ENCODE results near the gene IFNAR2. TPM values are rescaled to one million over a fixed set of nuclear protein-coding genes. Genes with fewer than 3 reads are reported as not detected.
"Not testable (repeated sequence)": the region's sequence is repeated elsewhere in the genome, so short reads cannot be mapped to it uniquely, and the experiment has no call there.

Gene IFNAR2
- total and polyA plus RNA-seq, 8 donors: 4.0 to 26.8 (median 8.0) TPM

- TF ChIP-seq CTCF (IDR thresholded peaks at IDR 0.05): no peak
- no peak for FAIRE-seq
- intact Hi-C loops (cut with DNase I): no loop called here
Observed at GRCh38 chr21:33240404-33240803, 10.7 kb downstream of the IFNAR2 start.

GRCh38 chr21:33241846-33242245, 12.1 kb downstream of the IFNAR2 start:
- DNase-seq (no peak), ATAC-seq (no peak), FAIRE-seq (no peak)
- no peaks in the 10 kb centered on the region for H3K4me1 ChIP-seq
- WGBS, 2 donors: 92 to 93% methylated on average over 2 of the region's 2 CpGs
- H3K36me3 ChIP-seq: peaks cover 0 to 3% (median 0%) of the 10 kb centered on the region in 3 donors
- intact Hi-C loops (cut with DNase I): no loop called here
- no peaks in the 10 kb centered on the region for H3K9me3 ChIP-seq
- no peak overlapping the region for H3K4me3 ChIP-seq
- TF ChIP-seq CTCF (IDR thresholded peaks at IDR 0.05): no peak
- no peak overlapping the region for H3K27ac ChIP-seq
- H3K27me3 ChIP-seq: no peaks in the 10 kb centered on the region

More at GRCh38 chr21:33240404-33240803, 10.7 kb downstream of the IFNAR2 start:
- no peak for ATAC-seq
- 93 to 96% methylated on average over 2 of the region's 2 CpGs for WGBS, 2 donors
- no peak overlapping the region for H3K27ac ChIP-seq
- no peak for DNase-seq
- H3K4me1 ChIP-seq: no peaks in the 10 kb centered on the region
- no peaks in the 10 kb centered on the region for H3K36me3 ChIP-seq
- no peaks in the 10 kb centered on the region for H3K9me3 ChIP-seq
- H3K4me3 ChIP-seq: no peak overlapping the region
- H3K27me3 ChIP-seq: no peaks in the 10 kb centered on the region

GRCh38 chr21:33242846-33243245, 13.1 kb downstream of the IFNAR2 start:
- H3K27me3 ChIP-seq; H3K4me1 ChIP-seq; ATAC-seq; FAIRE-seq; H3K27ac ChIP-seq; DNase-seq; H3K9me3 ChIP-seq; intact Hi-C loops (cut with DNase I); H3K36me3 ChIP-seq; H3K4me3 ChIP-seq: not testable (repeated sequence)
- WGBS, 2 donors: 98 to 99% methylated on average over 8 of the region's 8 CpGs

- DNase-seq (no peak), FAIRE-seq (no peak), ATAC-seq (no peak)
- Histone ChIP-seq H3K4me1 (no peaks in the 10 kb centered on the region), H3K4me3 (no peak overlapping the region), H3K27me3 (no peaks in the 10 kb centered on the region), H3K27ac (no peak overlapping the region), H3K9me3 (no peaks in the 10 kb centered on the region), H3K36me3 (peaks cover 0 to 8% (median 4%) of the 10 kb centered on the region in 3 donors)
- TF ChIP-seq CTCF (IDR thresholded peaks at IDR 0.05): no peak
- intact Hi-C loops (cut with DNase I): no loop called here
- 86 to 89% methylated on average over 6 of the region's 6 CpGs for WGBS, 2 donors
Observed at GRCh38 chr21:33244082-33244778, 14.5 kb downstream of the IFNAR2 start.

- intact Hi-C loops (cut with DNase I): no loop called here
- Histone ChIP-seq H3K9me3 (no peaks in the 10 kb centered on the region), H3K27me3 (no peaks in the 10 kb centered on the region), H3K36me3 (peaks cover 0 to 13% (median 4%) of the 10 kb centered on the region in 3 donors), H3K27ac (no peak overlapping the region), H3K4me1 (no peaks in the 10 kb centered on the region), H3K4me3 (no peak overlapping the region)
- DNase-seq (no peak), FAIRE-seq (no peak), ATAC-seq (no peak)
- 91 to 93% methylated on average over 2 of the region's 2 CpGs for WGBS, 2 donors
- TF ChIP-seq CTCF (IDR thresholded peaks at IDR 0.05): no peak
Observed at GRCh38 chr21:33244779-33245105, 15.0 kb downstream of the IFNAR2 start.

All from pancreas (tissue), 10 donors.